Measurements from ENCODE around the gene CILP. TPM values are rescaled to one million over a fixed set of nuclear protein-coding genes. Genes with fewer than 3 reads are reported as not detected.

CILP gene
- total RNA-seq, 1 experiment from 2014 or later: 0.04 TPM

- Histone ChIP-seq H4K5ac (ENCODE audit: insufficient read length, low read depth, low read length) (no peak overlapping the region), H2BK20ac (ENCODE audit: low read depth, low read length, poor library complexity, severe bottlenecking) (no peak overlapping the region), H3K79me1 (ENCODE audit: insufficient read depth, low read depth, low read length, poor library complexity, severe bottlenecking) (peaks cover 5% of the 10 kb centered on the region), H3K27me3 (ENCODE audit: insufficient read depth, low read length) (no peaks in the 10 kb centered on the region), H3K23ac (ENCODE audit: insufficient read length, low read depth, low read length) (no peak overlapping the region), H2BK5ac (ENCODE audit: insufficient read length, low read length) (no peak overlapping the region), H3K79me2 (ENCODE audit: insufficient read depth, low read length) (peaks cover 6% of the 10 kb centered on the region; the same call in 1 of the 2 replicates), H3K14ac (ENCODE audit: insufficient read depth, low read length) (no peak overlapping the region), H3K18ac (ENCODE audit: insufficient read length, low read depth, low read length) (no peak overlapping the region), H3T11ph (ENCODE audit: low read length) (no peak overlapping the region), H2BK120ac (ENCODE audit: low read depth, low read length, poor library complexity, severe bottlenecking) (no peak overlapping the region), H3K4me2 (ENCODE audit: insufficient read depth, insufficient read length, low read length) (no peak overlapping the region), H2BK12ac (ENCODE audit: insufficient read length, low read depth, low read length) (no peak overlapping the region), H2AFZ (ENCODE audit: low read length) (no peak overlapping the region), H3K4ac (ENCODE audit: low read depth, low read length) (no peak overlapping the region), H4K91ac (ENCODE audit: insufficient read length, low read depth, low read length) (no peak overlapping the region), H3K4me1 (ENCODE audit: insufficient read depth, low read length) (no peaks in the 10 kb centered on the region), H4K20me1 (ENCODE audit: control insufficient read depth, insufficient read depth, insufficient read length) (no peaks in the 10 kb centered on the region), H3K56ac (ENCODE audit: insufficient read length, low read depth, low read length) (no peak overlapping the region), H3K27ac (ENCODE audit: insufficient read length, low read depth, low read length) (no peak overlapping the region), H2AK5ac (ENCODE audit: insufficient read length, low read length) (no peak overlapping the region), H3K9me3 (ENCODE audit: control insufficient read depth, low read depth, low read length) (no peaks in the 10 kb centered on the region), H2BK15ac (ENCODE audit: low read depth, low read length) (no peak overlapping the region), H4K8ac (replicated peaks; ENCODE audit: insufficient read length, low read depth, low read length) (no peak overlapping the region), H3K9ac (ENCODE audit: extremely low read depth, insufficient read length, low read length) (no peak overlapping the region), H3K23me2 (ENCODE audit: insufficient read length, low read depth, low read length, poor library complexity, severe bottlenecking) (peaks cover 5% of the 10 kb centered on the region)
- no peak overlapping the region for H3K4me3 Mint-ChIP-seq
- H3K27ac Mint-ChIP-seq: no peak overlapping the region
- H3K36me3 Mint-ChIP-seq (ENCODE audit: insufficient read depth in 1 of 3, low read depth in 3 of 3): peaks cover 12 to 42% (median 40%) of the 10 kb centered on the region in 3 experiments
- no CpG with 5 or more reads among the region's 3 CpGs for WGBS (ENCODE audit: extremely low coverage, insufficient read length, low lambda C conversion rate)
- peaks cover 11 to 12% of the 10 kb centered on the region in 2 experiments for H3K4me1 Mint-ChIP-seq
- TF ChIP-seq CTCF (conservative IDR thresholded peaks at IDR 0.05): no peak
- H3K9me3 Mint-ChIP-seq: no peaks in the 10 kb centered on the region
- DNase-seq: no peak
- no peaks in the 10 kb centered on the region for H3K27me3 Mint-ChIP-seq (ENCODE audit: low read depth)
Measured at GRCh38 chr15:65180167-65180566, 31.1 kb downstream of the CILP start.

Measured in H9 (cell line).